Heart left ventricle (tissue), 16 donors: ENCODE data around the gene FAU. TPM values are rescaled to one million over a fixed set of nuclear protein-coding genes. Genes with fewer than 3 reads are reported as not detected.

Source experiments
- ATAC-seq, 4 donors: fragments of 200-7000 bp; cut with Tn5 transposase; one replicate each; pipeline ENCODE4 v1.9.1; 2020 to 2022; ENCODE audit warnings: moderate library complexity in 4 of 4, mild to moderate bottlenecking in 3 of 4, moderate number of reproducible peaks in 1 of 4
- DNase-seq, 5 donors: peaks; one replicate each; pipeline ENCODE4 v3.0.0-alpha.2; 2020
- H3K27ac ChIP-seq, 12 donors: fragments of 200-600 bp; sonication (generic) in 4 of 12; one replicate each; pipeline versions ENCODE4 v1.5.0 to v1.8.0; 2016 to 2022; ENCODE audit warnings: mild to moderate bottlenecking in 2 of 12
- H3K27me3 ChIP-seq, 9 donors: fragments of 200-600 bp; sonication (generic) in 2 of 9; one replicate each; pipeline versions ENCODE4 v1.5.1 to v1.8.0; 2016 to 2022; ENCODE audit warnings: mild to moderate bottlenecking in 3 of 9
- H3K36me3 ChIP-seq, 9 donors: fragments of 200-600 bp; sonication (generic) in 2 of 9; one replicate each; pipeline versions ENCODE4 v1.5.0 to v1.8.0; 2018 to 2022; ENCODE audit warnings: mild to moderate bottlenecking in 2 of 9
- H3K4me1 ChIP-seq, 12 donors: fragments of 200-600 bp; sonication (generic) in 4 of 12; one replicate each; pipeline versions ENCODE4 v1.5.0 to v1.8.0; 2016 to 2022; ENCODE audit warnings: mild to moderate bottlenecking in 3 of 12
- H3K4me3 ChIP-seq, 12 donors: fragments of 200-600 bp; sonication (generic) in 4 of 12; one replicate each; pipeline versions ENCODE4 v1.5.0 to v1.8.0; 2017 to 2022; ENCODE audit warnings: mild to moderate bottlenecking in 9 of 12, moderate library complexity in 4 of 12
- H3K9me3 ChIP-seq, 12 donors: fragments of 200-600 bp; sonication (generic) in 4 of 12; one replicate each; pipeline versions ENCODE4 v1.5.0 to v1.8.0; 2016 to 2022; ENCODE audit warnings: mild to moderate bottlenecking in 1 of 12
- POLR2A ChIP-seq, 2 donors: fragments of 450-650 bp; IDR thresholded peaks; one replicate each; pipeline ENCODE4 v1.6.1; 2017; ENCODE audit warnings: antibody characterized with exemption in 2 of 2, mild to moderate bottlenecking in 2 of 2, moderate library complexity in 2 of 2
- WGBS, 4 donors: extraction: QIAGEN DNeasy Blood & Tissue Kit in 2 of 4; methylation state at CpG; one replicate each; pipeline versions ENCODE4 v1.1.5 to v1.1.7; 2013 to 2018; 5-methylcytosine and 5-hydroxymethylcytosine counted together
- intact Hi-C, 10 donors: fragments of 100-400 bp; cut with DNase I; formaldehyde crosslinking; loops; one replicate each; pipeline versions ENCODE4 v1.11.1 to v1.14.2; 2022
- long read RNA-seq, 3 donors: library from polyadenylated mRNA; unstranded; transcript quantifications; one replicate each; pipeline ENCODE4 v2.0.0, GENCODE V29; 2020 to 2021
- polyA plus RNA-seq, 2 donors: library from polyadenylated mRNA; stranded (reverse); fragments of 200-250 nt; gene quantifications; one replicate each; pipeline ENCODE4 v1.2.3, GENCODE V29; 2013
- total RNA-seq, 9 donors: library from RNA; depleted of rRNA in 2 of 9; stranded (reverse); fragments of >200 nt in 2 of 9; fragmentation: NEBNext Ultra II Directional in 3 of 9; extraction: Animal tissue kit (Norgen Biotek cat#: 25700) in 3 of 9; gene quantifications; one replicate each; pipeline versions ENCODE4 v1.1.0 to v1.2.4, GENCODE V29; 2016 to 2023
- TF ChIP-seq, protein P1 (sequence below), 12 donors: fragments of 200-600 bp; sonication (generic) in 4 of 12; IDR thresholded peaks; one replicate each; pipeline versions ENCODE4 v1.5.0 to v1.8.0; 2018 to 2022; ENCODE audit warnings: antibody characterized with exemption in 12 of 12, mild to moderate bottlenecking in 5 of 12
- donor health status: ischemic (EF 13 %, LVEDD 7.1; RV severe dilation, severe dysfunction).
- donor health status: healthy with polysubstance abuse.
- donor health status: DM: no; HTN: yes; CAD: no.
- donor health status: DM: no; HTN: no; CAD: no.
- donor health status: ischemic (EF 25% LVEDD 6.9; RV normal size, moderate dysfunction).
- donor health status: ischemic (EF 25% LVEDD 5.7; RV mildly dilated, moderate dysfunction).
- donor health status: healthy.
- donor health status: DM: yes; HTN: yes; CAD: no.
- donor health status: ischemic (EF 35%, LVEDD 5.7; RV mildly dilated, moderate dysfunction).
- donor health status: nonischemic (EF 11% LVEDD 7.7; RV severe dilation, severe dysfunction).
- donor health status: DM: yes; HTN: yes; CAD: no.
- donor health status: PGD.
- donor health status: ischemic (EF 29% LVEDD 5.4; RV normal size, mild dysfunction).
- donor health status: nonischemic (EF 23%, LVEDD 6.1; RV moderate dilation, normal function).

FAU gene
- total RNA-seq (100 to 1,000 TPM; 388 to 652 (median 636) TPM), polyA plus RNA-seq (1,000 to 10,000 TPM in 1 of 2 donors, 100 to 1,000 TPM in 1; 973 to 1,119 TPM)
- long read RNA-seq, donor 1, transcript FAU-207 (5 exons, 847 nt): major isoform, 199 of 254 reads
- long read RNA-seq, donor 1, transcript FAU-208 (1 exons, 1,484 nt): minor isoform, 45 of 254 reads
- long read RNA-seq, donor 1, partial matches to known transcripts: 7 of 254 reads
- long read RNA-seq, donor 1, other reads (novel, unspliced or antisense): 1 of 254 reads
- long read RNA-seq, donor 2, transcript FAU-207 (5 exons, 847 nt): major isoform, 173 of 187 reads
- long read RNA-seq, donor 2, partial matches to known transcripts: 4 of 187 reads
- long read RNA-seq, donor 2, other reads (novel, unspliced or antisense): 4 of 187 reads
- long read RNA-seq, donor 3, transcript FAU-208 (1 exons, 1,484 nt): minor isoform, 35 of 202 reads
- long read RNA-seq, donor 3, transcript FAU-207 (5 exons, 847 nt): major isoform, 163 of 202 reads
- long read RNA-seq, donor 3, partial matches to known transcripts: 2 of 202 reads
- long read RNA-seq, donor 3, other reads (novel, unspliced or antisense): 0 of 202 reads

DNA sequence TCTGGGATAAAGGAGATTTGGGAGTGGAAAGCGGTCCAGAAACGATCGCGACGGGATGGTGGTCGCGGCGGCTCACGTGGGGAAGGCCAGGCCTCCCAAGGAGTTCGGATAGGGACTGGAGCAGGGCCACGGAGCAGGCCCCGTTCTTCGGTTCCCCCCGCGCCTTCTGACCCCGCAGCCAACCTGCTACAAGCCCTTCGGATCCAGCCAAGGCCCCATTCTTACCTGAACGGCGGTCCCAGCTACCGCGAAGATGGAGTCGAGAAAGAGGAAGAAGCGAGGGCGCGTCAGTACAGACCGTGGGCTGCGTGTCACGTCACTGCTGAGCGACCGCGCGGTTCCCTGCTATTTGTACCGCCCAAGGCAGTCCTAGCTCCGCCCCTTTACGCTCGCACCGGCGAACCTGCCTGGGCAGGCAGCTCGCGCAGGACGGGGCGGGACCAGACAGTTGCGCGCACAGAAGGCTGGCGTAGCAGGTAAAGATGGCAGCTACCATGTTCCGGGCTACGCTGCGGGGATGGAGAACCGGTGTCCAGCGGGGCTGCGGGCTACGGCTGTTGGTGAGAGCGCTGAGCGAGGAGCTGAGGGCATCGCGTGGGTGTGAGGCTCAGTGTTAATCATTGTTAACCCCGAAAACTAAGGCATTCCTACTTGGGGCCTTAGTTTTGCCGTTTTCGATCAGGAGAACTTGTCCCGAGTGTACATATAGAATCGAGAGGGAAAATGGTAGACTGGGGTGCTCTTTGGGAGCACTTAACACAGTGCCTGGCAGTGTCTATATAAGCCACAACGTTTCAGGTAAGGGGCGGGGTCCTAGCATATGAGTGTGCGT, at the start of gene FAU, which contains the start of gene MRPL49:
Gene FAU (minus strand): TSS at position 270 of the 832 bp plus-strand sequence. CDS start 321 bp downstream, outside the sequence.
Gene MRPL49 (plus strand): TSS at position 457 of the 832 bp plus-strand sequence. CDS start 26 bp downstream, at position 483.
- Histone ChIP-seq H3K4me3 (peak within 1 kb of the TSS; percentile 70 to 98 (median 84)), H3K4me1 (peaks cover 0 to 36% (median 22%) of the 10 kb centered on the region in 12 donors), H3K9me3 (no peaks in the 10 kb centered on the region), H3K36me3 (peaks cover 0 to 66% (median 61%) of the 10 kb centered on the region in 9 donors), H3K27me3 (no peaks in the 10 kb centered on the region), H3K27ac (peak within 1 kb of the TSS; percentile 13 to 96 (median 87))
- peak; percentile 98 to 99 (median 98) for DNase-seq
- WGBS, 4 donors: 0 to 1% (median 1%) methylated on average over 44 to 64 of the region's 64 CpGs
- peak; percentile 89 to 95 (median 92) for ATAC-seq
- intact Hi-C loops: loop anchor here in 4 of 10 donors (1.0 to 10.0 kb wide), 5 partner anchors 25 to 197 kb away; partner anchors contain the start of genes CAPN1 (in 2 of the 4), CDCA5 (in 2 of the 4), ZFPL1 (in 2 of the 4) and PPP2R5B (in 1 of the 4)
- TF ChIP-seq, protein P1, sequence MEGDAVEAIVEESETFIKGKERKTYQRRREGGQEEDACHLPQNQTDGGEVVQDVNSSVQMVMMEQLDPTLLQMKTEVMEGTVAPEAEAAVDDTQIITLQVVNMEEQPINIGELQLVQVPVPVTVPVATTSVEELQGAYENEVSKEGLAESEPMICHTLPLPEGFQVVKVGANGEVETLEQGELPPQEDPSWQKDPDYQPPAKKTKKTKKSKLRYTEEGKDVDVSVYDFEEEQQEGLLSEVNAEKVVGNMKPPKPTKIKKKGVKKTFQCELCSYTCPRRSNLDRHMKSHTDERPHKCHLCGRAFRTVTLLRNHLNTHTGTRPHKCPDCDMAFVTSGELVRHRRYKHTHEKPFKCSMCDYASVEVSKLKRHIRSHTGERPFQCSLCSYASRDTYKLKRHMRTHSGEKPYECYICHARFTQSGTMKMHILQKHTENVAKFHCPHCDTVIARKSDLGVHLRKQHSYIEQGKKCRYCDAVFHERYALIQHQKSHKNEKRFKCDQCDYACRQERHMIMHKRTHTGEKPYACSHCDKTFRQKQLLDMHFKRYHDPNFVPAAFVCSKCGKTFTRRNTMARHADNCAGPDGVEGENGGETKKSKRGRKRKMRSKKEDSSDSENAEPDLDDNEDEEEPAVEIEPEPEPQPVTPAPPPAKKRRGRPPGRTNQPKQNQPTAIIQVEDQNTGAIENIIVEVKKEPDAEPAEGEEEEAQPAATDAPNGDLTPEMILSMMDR (IDR thresholded peaks at IDR 0.05): no peak
- peak; percentile 58 to 93 for TF ChIP-seq POLR2A (IDR thresholded peaks at IDR 0.05)

- DNase-seq (no peak), ATAC-seq (peak in 1 of 4 donors; percentile 31)
- H3K36me3 ChIP-seq: no peaks in the 10 kb centered on the region
Measured at GRCh38 chr11:65170058-65170534, 48.2 kb upstream of the FAU start, which contains the start of gene SPDYC. TSS of gene SPDYC (plus strand) at chr11:65170233. CDS start at chr11:65171358, 1,125 bp downstream.

GRCh38 chr11:65169164-65169641, 47.3 kb upstream of the FAU start:
- no peak for ATAC-seq
- no peak for DNase-seq
- Histone ChIP-seq H3K4me3 (no peak overlapping the region), H3K27ac (no peak overlapping the region), H3K36me3 (no peaks in the 10 kb centered on the region), H3K27me3 (no peaks in the 10 kb centered on the region), H3K4me1 (peaks cover 0 to 7% (median 0%) of the 10 kb centered on the region in 12 donors), H3K9me3 (no peaks in the 10 kb centered on the region)
- TF ChIP-seq POLR2A (IDR thresholded peaks at IDR 0.05): no peak
- TF ChIP-seq, protein P1 (IDR thresholded peaks at IDR 0.05): no peak
- intact Hi-C loops: no loop called here
- 69 to 73% (median 71%) methylated on average over 11 of the region's 11 CpGs for WGBS, 4 donors

More at GRCh38 chr11:65170058-65170534, 48.2 kb upstream of the FAU start, which contains the start of gene SPDYC:
- 91 to 97% (median 94%) methylated on average over 8 to 21 of the region's 21 CpGs for WGBS, 4 donors
- H3K4me1 ChIP-seq: peaks cover 0 to 7% (median 0%) of the 10 kb centered on the region in 12 donors
- no peaks in the 10 kb centered on the region for H3K9me3 ChIP-seq
- TF ChIP-seq, protein P1 (IDR thresholded peaks at IDR 0.05): no peak
- no peak for TF ChIP-seq POLR2A (IDR thresholded peaks at IDR 0.05)
- no peak within 1 kb of the TSS for H3K27ac ChIP-seq
- H3K27me3 ChIP-seq: no peaks in the 10 kb centered on the region
- intact Hi-C loops: loop anchor here in 1 of 10 donors (5.0 kb wide), 1 partner anchor 33 kb away; no protein-coding TSS in a partner anchor
- H3K4me3 ChIP-seq: no peak within 1 kb of the TSS
